ENCODE measurements around the gene GDPD1.
"Not testable (repeated sequence)": the region's sequence is repeated elsewhere in the genome, so short reads cannot be mapped to it uniquely, and the experiment has no call there.

GDPD1 gene

DNA sequence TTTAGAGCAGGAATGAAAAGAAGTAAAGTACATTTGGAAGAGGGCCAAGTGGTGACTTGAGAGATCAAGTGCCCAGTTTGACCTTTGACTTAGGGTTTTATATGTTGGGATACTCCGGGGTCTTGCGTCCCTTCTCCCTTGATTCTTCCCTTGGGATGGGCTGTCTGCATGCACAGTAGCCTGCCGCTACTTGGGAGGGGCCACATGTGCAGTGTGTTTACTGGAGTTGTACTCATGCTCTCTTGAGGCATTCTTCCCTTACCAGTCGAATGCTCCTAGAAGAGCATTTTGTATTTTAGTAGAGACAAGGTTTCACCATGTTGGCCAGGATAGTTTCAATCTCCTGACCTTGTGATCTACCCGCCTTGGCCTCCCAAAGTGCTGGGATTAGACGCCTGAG, 23.8 kb downstream of the GDPD1 start:
- no peak for DNase-seq (ENCODE audit: low read depth)

DNA sequence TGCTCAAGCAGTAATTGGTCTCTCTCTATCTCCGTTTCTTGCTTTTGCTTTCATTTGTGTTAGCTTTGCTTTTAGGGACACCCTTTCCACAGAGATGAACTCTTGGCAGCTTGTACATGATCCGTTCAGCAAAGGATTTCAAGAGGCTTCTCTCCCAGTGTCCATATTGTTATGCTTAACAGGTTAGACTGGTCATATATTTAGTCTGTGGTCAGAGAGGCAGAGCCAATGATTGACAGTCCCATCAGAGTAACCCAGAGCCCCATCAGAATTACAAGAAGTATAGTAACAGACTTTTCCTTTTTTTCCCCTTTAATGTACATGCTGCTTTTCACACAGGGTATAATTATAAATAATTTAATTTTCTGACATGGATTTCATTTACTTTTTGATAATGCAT, 34.4 kb downstream of the GDPD1 start:
- DNase-seq (ENCODE audit: low read depth), result no peak

DNA sequence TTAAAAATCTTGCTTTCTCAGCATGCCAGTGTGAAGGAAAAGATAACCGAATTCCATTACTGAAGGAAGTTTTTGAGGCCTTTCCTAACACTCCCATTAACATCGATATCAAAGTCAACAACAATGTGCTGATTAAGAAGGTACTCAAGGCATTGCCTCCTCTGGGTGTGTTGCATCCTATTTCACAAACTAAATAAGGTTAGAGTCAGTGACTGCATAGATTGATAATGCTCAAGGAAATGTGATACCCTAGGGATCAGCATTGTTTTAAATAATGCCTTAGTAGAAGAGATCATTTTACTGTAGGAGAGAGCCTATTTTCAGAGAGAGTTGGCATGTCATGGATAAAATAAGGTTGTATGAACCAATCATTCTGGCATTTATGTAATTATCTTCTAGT, 36.8 kb downstream of the GDPD1 start:
- DNase-seq (ENCODE audit: low read depth), result no peak

DNA sequence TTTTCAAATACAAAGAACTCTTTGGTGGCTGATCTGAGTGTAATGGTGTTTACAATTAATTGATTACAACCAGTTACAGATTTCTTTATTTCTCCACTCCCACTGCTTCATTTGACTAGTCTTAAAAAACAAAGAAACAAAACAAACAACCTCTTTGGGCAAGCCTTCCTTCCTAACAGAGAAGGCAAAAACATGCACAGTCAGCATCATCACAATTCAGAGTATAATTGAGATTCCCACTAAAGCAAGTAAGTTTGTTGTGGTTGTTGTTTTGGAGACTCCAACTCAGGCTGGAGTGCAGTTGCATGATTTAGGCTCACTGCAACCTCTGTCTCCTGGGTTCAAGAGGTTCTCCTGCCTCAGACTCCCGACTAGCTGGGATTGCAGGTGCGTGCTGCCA, 40.4 kb downstream of the GDPD1 start:
- no peak for DNase-seq (ENCODE audit: low read depth)

DNA sequence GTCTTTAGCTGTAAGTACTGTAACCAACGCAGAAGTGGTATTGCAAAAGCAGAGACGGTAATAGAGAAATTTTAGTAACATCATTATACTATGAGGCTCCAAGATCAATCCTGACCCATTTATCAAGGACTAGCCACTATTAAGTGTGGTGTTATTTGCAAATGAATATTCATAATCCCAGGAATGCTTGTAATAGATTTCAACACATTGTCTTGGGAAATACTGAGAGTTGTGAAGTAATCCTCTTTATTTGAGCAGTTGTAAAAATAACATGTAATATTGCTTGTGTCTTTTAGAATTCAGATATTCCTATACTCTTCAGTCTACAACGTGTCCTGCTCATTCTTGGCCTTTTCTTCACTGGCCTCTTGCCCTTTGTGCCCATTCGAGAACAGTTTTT, 46.4 kb downstream of the GDPD1 start:
- DNase-seq (ENCODE audit: low read depth), result no peak

DNA sequence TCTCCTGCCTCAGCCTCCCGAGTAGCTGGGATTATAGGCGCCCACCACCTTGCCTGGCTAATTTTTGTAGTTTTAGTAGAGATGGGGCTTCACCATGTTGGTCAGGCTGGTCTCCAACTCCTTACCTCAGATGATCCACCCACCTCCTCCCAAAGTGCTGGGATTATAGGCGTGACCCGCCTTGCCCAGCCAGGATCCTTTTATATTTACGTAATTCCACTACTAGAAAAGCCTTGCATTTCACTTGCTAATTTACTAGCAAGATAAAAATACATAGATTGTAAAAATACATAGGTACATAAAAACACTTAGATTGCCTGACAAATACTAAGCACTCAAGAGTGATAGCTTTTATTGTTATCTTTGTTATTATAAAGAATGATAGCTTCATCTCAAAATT, 47.5 kb downstream of the GDPD1 start:
- no peak for DNase-seq (ENCODE audit: low read depth)

- no peak for DNase-seq (ENCODE audit: low read depth)
Observed at GRCh38 chr17:59275618-59276017, 55.3 kb downstream of the GDPD1 start.

DNA sequence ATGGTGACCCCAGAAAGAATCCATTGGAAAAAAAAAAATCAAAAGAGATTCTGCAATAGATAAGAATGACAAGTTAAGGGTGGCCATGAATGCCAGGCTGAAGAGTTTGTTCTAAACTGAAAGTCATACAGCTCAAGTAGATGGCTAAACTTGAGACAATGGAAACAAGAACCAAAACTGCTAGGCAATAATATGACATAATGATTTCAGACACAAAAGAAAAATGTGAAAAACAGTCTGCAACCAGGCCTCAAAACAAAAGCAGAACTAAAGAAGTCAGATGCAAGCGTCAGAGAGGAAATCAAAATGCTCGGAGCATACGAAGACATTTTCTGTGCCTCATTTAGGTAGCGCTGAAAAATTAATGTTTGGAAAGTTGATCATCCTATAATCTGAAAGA, 56.7 kb downstream of the GDPD1 start:
- no peak for DNase-seq (ENCODE audit: low read depth)

DNA sequence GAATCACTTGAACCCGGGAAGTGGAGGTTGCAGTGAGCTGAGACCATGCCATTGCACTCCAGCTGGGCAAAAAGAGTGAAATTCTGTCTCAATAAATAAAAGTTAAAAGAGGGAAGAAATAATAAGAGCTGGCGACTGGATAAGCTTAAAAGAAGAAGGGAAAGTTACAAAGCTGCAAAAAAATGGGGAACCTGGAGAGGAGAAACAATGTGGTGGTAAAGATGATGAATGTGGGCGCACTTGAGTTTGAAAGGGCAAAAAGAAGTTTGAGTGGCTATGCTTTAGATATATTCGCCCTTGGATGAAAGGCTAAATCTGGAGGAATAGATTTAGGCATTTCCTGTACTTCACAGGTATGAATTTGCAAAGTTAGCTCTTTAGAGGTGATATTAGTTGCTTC, 58.1 kb downstream of the GDPD1 start:
- no peak for DNase-seq (ENCODE audit: low read depth)

DNA sequence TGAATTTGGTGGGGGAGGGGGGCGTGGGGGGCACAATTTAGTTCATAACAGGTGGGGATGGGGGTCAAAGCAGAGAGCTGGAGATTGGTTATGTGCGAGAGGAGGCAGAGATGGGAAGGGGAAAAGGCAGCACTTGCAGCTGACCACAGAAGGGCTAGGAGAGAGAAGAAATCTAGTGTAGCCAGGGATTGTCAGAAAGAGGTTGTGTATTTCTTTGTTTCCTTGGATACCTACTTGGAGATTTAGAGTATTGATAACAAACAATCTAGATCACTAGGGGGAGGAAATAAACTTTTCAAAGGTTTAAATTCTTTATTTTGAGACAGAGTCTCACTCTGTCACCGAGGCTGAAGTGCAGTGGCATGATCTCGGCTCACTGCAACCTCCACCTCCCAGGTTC, 64.0 kb downstream of the GDPD1 start:
- DNase-seq (ENCODE audit: low read depth), result no peak

DNA sequence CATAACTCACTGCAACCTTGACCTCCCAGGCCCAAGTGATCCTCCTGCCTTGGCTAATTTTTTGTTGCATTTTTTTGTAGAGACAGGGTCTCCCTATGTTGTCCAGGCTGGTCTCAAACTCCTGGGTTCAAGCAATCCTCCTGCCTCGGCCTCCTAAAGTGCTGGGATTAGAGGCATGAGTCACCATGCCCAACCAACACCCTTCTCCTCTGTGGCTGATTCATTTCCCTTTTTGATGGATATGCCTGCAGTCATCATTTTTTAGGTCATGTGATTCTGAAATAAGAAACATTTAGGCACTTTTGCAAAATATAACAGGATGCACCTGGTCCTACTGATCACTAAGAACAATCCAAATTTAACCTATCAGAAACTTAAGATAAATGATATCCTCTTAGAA, 67.1 kb downstream of the GDPD1 start:
- DNase-seq (ENCODE audit: low read depth), result no peak

- DNase-seq (ENCODE audit: low read depth), result no peak
Observed at GRCh38 chr17:59287891-59288290, 67.6 kb downstream of the GDPD1 start.

DNA sequence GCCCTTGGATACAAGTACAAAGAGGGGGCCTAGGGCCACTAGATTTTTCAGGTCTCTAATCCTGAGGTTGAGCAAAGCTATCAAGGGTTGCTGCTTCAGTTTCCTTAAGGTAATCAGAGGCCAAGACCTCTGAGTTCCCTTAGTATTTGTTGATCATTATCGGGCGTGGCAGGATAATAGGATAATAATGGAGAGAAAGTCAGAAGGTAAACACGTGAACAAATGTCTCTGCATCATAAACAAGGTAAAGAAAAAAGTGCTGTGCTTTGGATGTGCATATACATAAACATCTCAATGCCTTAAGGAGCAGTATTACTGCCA, 69.6 kb downstream of the GDPD1 start:
- no peak for DNase-seq (ENCODE audit: low read depth)

DNA sequence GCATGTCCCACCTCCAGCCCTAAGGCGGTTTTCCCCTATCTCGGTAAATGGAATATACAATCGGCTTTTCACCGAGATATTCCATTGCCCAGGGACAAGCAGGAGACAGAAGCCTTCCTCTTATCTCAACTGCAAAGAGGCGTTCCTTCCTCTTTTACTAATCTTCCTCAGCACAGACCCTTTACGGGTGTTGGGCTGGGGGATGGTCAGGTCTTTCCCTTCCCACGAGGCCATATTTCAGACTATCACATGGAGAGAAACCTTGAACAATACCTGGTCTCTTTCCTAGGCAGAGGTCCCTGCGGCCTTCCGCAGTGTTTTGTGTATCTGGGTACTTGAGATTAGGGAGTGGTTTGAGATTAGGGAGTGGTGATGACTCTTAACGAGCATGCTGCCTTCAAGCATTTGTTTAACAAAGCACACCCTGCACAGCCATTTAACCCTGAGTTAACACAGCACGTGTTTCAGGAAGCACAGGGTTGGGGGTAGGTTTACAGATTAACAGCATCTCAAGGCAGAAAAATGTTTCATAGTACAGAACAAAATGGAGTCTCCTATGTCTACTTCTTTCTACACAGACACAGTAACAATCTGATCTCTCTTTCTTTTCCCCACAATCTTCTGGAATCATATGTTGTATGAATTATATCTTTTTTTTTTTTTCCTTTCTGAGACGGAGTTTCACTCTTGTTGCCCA, 70.1 kb downstream of the GDPD1 start:
- DNase-seq (ENCODE audit: low read depth), result not testable (repeated sequence)

GRCh38 chr17:59292174-59292523, 71.8 kb downstream of the GDPD1 start:
- no peak for DNase-seq (ENCODE audit: low read depth)

DNA sequence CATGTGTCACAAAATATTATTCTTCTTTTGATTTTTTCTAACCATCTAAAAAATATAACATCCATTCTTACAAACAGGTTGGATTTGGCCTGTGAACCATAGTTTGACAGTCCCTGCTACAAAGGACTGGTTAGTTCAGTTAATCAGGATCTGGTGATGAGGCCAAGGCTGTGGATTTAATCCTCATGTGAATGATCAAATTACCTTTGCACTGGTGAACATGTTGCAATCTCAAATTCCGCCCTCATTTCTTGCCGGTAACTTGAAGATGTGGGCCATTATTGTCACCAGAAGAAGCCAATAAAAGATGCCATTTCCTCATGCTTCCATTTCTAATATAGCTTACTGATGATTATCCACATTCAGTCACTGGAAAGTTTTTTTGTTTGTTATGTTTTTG, 75.9 kb downstream of the GDPD1 start:
- DNase-seq (ENCODE audit: low read depth), result no peak

DNA sequence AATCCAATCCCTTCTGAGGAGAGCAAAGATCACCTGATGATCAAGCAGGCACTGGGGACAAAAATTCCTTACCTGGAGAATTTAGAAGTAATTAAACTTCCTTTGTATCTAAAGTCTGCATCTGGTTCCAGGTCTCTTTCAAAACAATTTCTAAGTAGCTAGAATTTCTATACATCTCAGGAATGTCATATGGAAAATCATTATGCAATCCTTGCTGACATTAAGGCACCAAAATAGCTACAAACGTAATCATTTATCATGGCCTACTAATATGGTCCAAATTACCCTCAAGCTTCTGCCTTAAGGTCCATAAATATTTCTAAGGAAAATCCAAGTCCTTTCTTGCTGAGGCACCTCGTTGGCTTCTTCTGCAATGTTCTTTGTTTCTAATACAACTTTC, 78.2 kb downstream of the GDPD1 start:
- no peak for DNase-seq (ENCODE audit: low read depth)

DNA sequence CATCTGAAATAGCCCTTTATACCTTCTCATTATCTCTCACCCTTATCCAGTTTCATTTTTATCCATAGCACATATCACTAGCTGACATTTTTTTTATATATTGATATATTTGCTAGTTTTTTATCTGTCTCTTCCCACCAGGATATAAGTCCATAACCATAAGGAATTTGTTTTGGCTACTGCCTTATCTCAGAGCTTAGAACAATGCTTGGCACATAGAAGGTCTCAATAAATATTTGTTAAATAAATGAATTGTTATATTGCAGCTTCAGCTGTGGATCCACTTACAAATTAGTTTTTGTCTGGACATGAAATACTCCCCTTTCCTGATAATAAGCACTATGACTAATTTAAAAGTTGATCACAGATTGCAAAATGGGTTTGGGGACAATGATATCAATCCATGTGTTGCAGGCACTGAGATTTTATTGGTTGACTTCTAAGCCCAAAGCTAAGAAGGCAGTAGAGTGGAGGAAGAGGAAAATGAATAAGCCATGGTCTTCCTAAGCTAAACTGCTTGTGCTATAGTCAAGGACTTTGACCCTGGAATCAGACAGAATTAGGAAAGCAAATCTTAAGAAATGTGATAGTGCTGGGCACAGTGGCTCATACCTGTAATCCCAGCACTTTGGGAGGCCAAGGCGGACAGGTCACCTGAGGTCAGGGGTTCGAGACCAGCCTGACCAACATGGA, 79.2 kb downstream of the GDPD1 start:
- DNase-seq (ENCODE audit: low read depth), result no peak

GRCh38 chr17:59300941-59301340, 80.6 kb downstream of the GDPD1 start:
- DNase-seq (ENCODE audit: low read depth), result no peak

DNA sequence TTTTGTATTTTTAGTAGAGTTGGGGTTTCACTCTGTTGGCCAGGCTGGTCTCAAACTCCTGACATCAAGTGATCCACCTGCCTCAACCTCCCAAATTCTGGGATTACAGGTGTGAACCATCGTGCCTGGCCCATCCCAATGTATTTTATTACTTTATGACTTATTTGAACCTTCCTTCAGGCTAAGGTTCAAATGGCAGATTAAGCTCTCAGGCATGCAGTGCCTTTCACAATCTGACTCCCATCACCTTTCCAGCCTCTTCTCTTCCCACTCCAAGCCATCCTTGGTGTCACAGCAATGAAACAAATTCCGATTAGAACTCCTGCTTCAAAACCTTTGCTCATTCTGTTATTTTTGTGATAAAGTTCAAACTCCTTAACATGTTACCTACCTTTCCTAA, 84.5 kb downstream of the GDPD1 start:
- DNase-seq (ENCODE audit: low read depth), result no peak

DNA sequence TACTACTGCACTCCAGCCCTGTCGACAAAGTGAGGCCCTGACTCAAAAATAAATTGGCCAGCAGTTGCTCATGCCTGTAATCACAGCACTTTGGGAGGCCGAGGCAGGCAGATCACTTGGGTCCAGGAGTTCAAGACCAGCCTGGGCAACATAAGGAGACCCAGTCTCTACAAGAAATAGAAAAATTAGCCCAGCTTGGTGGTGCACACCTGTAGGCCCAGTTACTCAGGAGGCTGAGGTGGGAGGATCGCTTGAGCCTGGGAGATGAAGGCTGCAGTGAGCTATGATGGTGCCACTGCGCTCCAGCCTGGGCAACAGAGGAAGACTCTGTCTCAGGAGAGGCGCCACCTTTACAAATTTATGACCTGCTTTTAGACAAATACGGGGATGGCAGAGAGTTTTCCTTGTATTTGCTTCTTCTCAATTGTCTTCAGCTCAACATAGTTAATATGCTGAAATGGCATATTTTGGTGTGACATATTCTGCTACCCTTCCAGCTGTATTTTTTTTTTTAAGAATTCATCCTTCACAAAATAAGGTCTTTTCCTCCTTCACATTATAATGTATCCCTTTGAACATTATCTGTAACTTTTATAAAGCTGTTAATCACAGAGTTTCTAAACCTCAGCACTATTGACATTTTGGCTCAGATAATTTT, 90.1 kb downstream of the GDPD1 start:
- DNase-seq (ENCODE audit: low read depth), result no peak

DNA sequence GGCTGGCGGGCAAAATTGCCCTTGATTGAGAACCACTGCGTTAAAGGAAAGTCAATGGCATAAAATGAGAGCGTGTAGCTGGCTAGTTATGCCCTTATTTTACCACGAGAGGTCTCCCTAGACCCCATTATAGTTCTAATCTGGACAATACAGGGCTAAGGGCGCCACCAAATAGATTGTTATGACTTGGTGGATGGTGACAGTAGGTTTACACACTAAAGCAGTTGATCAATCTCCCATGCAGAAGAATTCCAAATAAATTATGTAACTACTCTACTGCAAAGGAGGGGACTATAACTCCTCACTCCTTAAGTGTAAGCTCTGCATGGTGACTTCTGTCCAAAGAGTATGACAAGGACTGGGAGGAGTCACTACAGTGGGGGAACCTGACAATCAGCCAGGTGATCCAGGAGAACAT, 90.7 kb downstream of the GDPD1 start:
- no peak for DNase-seq (ENCODE audit: low read depth)

GRCh38 chr17:59311521-59311920, 91.2 kb downstream of the GDPD1 start:
- not testable (repeated sequence) for DNase-seq (ENCODE audit: low read depth)

- no peak for DNase-seq (ENCODE audit: low read depth)
Observed at GRCh38 chr17:59315866-59316265, 95.6 kb downstream of the GDPD1 start.

Data from T follicular helper cell (primary cell).